ENCODE measurements around the gene TMEM88.

Gene TMEM88

GRCh38 chr17:7875804-7876370, 21.0 kb downstream of the TMEM88 start:
- no peak overlapping the region for H3K4me3 ChIP-seq
- no peak for DNase-seq (ENCODE audit: low spot score)
- no peak overlapping the region for H3K27ac ChIP-seq
- TF ChIP-seq, protein P1, sequence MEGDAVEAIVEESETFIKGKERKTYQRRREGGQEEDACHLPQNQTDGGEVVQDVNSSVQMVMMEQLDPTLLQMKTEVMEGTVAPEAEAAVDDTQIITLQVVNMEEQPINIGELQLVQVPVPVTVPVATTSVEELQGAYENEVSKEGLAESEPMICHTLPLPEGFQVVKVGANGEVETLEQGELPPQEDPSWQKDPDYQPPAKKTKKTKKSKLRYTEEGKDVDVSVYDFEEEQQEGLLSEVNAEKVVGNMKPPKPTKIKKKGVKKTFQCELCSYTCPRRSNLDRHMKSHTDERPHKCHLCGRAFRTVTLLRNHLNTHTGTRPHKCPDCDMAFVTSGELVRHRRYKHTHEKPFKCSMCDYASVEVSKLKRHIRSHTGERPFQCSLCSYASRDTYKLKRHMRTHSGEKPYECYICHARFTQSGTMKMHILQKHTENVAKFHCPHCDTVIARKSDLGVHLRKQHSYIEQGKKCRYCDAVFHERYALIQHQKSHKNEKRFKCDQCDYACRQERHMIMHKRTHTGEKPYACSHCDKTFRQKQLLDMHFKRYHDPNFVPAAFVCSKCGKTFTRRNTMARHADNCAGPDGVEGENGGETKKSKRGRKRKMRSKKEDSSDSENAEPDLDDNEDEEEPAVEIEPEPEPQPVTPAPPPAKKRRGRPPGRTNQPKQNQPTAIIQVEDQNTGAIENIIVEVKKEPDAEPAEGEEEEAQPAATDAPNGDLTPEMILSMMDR (IDR thresholded peaks at IDR 0.05) = no peak

GRCh38 chr17:7878234-7878633, 23.4 kb downstream of the TMEM88 start:
- Histone ChIP-seq H3K4me3 (no peak overlapping the region), H3K27ac (no peak overlapping the region)
- DNase-seq (ENCODE audit: low spot score) = peak; percentile 7
- TF ChIP-seq, protein P1 (IDR thresholded peaks at IDR 0.05) = no peak

GRCh38 chr17:7880076-7880868, 25.4 kb downstream of the TMEM88 start:
- TF ChIP-seq, protein P1 (IDR thresholded peaks at IDR 0.05) = no peak
- no peak overlapping the region for H3K4me3 ChIP-seq
- no peak overlapping the region for H3K27ac ChIP-seq

GRCh38 chr17:7881276-7882054, 26.6 kb downstream of the TMEM88 start:
- TF ChIP-seq, protein P1 (IDR thresholded peaks at IDR 0.05) = no peak
- DNase-seq (ENCODE audit: low spot score) = peak; percentile 50
- H3K4me3 ChIP-seq = no peak overlapping the region
- no peak overlapping the region for H3K27ac ChIP-seq

More at GRCh38 chr17:7880076-7880868, 25.4 kb downstream of the TMEM88 start:
- DNase-seq (ENCODE audit: low spot score) = peak; percentile 9

DNA sequence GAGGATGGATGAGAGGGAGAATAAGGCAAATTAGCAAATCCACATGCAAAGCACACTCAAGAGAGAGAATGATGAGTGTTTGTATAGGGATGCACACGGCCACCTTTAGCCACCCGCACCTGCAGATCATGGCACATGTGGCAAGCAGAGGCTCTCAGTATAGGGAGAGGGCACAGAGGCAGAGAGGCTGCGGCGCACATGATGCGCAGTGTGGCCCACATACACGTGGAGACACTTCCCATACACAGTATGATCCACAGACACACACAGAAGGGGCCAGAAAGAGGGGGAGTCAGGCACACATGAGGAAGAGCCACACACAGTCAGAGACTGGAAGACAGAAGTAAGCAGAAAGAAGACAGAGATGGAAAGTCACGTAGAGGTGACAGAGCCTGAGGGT, 27.2 kb downstream of the TMEM88 start:
- Histone ChIP-seq H3K27ac (peak overlapping the region in 1 of 2 donors; percentile 6), H3K4me3 (no peak overlapping the region)
- peak; percentile 46 for DNase-seq (ENCODE audit: low spot score)
- TF ChIP-seq, protein P1 (IDR thresholded peaks at IDR 0.05) = no peak

DNA sequence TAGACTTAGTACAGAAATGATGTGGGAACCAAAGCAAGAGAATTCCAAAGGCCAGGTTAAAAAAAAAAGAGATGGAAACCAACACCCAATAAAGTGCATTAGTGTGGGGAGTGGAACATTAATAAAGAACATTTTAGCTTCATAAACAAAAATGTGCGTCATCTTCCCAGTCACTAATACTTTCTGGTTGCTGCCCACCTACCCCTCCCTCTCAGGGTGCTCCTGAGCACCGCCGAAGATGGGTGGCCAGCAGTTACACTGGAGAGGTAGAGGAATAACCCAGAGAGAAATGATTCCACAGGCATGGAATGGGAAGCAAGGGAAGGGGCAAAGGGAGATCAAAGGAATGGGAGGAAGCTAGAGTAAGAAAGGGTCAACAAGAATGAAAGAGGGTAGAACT, 27.8 kb downstream of the TMEM88 start:
- no peak overlapping the region for H3K4me3 ChIP-seq
- TF ChIP-seq, protein P1 (IDR thresholded peaks at IDR 0.05) = no peak
- peak overlapping the region in 1 of 2 donors; percentile 21 for H3K27ac ChIP-seq
- peak; percentile 28 for DNase-seq (ENCODE audit: low spot score)

All from coronary artery (tissue), 2 donors.